K562 (cell line): ENCODE measurements around the gene HOXC12. TPM values are rescaled to one million over a fixed set of nuclear protein-coding genes. Genes with fewer than 3 reads are reported as not detected.

Experiments
- ATAC-seq: fragments of 200-7000 bp; cut with Tn5 transposase; 3 replicates; pipeline ENCODE4 v1.9.1; 2020; ENCODE audit warnings: moderate library complexity
- BruUV-seq: library from RNA; stranded (reverse); fragments of 400-500 nt; replicated peaks from 2 replicates; lab custom pipeline; 2021; lab: Mats Ljungman, UMichigan
- CTCF ChIA-PET: fragments of 300-600 bp; formaldehyde crosslinking; extraction: SDS; loops from one replicate; lab custom pipeline; 2021; ENCODE audit warnings: low intra/inter-chr PET ratio; lab: Yijun Ruan, JAX
- POLR2A ChIA-PET: fragments of 300-600, 350-650 bp; sonication (Branson Sonifier 250); formaldehyde crosslinking; extraction: SDS; loops from one replicate; lab custom pipeline; 2021; ENCODE audit warnings: antibody characterized with exemption, inconsistent platforms; lab: Yijun Ruan, JAX
- DNase-seq, 4 experiments: peaks; one replicate each; pipeline versions ENCODE4 v3.0.0 to v3.0.0-alpha.2; 2011 to 2018; ENCODE audit warnings: low spot score in 3 of 4, mixed read lengths in 3 of 4; ENCODE audit errors: extremely low read depth in 1 of 4
- FAIRE-seq: peaks from 2 replicates; lab custom pipeline; 2011; peaks lifted over from hg19 to GRCh38; lab: Jason Lieb, UNC
- H2AFZ ChIP-seq: 2 replicates; pipeline ENCODE4 v1.6.0; 2011; ENCODE audit warnings: low read depth, low read length, control low read depth, inconsistent platforms
- H3K27ac ChIP-seq: fragments of 200-600 bp; 3 replicates; pipeline ENCODE4 v1.8.0; 2011; ENCODE audit warnings: low read depth, mild to moderate bottlenecking, control low read depth, inconsistent platforms, low read length, moderate library complexity, mixed read lengths; ENCODE audit errors: extremely low read depth
- H3K27me3 ChIP-seq, 2 experiments: fragments of 300-600 bp in 1 of 2; 2 replicates in 1 of 2; 3 replicates in 1 of 2; pipeline versions ENCODE4 v1.6.0 to v1.8.0; 2011; ENCODE audit warnings: inconsistent platforms in 2 of 2, low read length in 2 of 2, mild to moderate bottlenecking in 1 of 2, mixed read lengths in 1 of 2, moderate library complexity in 1 of 2; ENCODE audit not compliant: control insufficient read depth in 2 of 2, insufficient read depth in 2 of 2
- H3K36me3 ChIP-seq: fragments of 300-600 bp; 3 replicates; pipeline ENCODE4 v1.8.0; 2011; ENCODE audit warnings: mild to moderate bottlenecking, low read length, inconsistent platforms; ENCODE audit not compliant: control insufficient read depth, insufficient read depth
- H3K4me1 ChIP-seq, 2 experiments: fragments of 200-600 bp in 1 of 2; replicated peaks in 1 of 2; 2 replicates in 1 of 2; 3 replicates in 1 of 2; pipeline versions ENCODE4 v1.5.1 to v1.8.0; 2011; ENCODE audit warnings: inconsistent platforms in 2 of 2, low read length in 2 of 2, mild to moderate bottlenecking in 1 of 2, mixed read lengths in 1 of 2, moderate library complexity in 1 of 2; ENCODE audit not compliant: control insufficient read depth in 2 of 2, insufficient read depth in 2 of 2
- H3K4me2 ChIP-seq: 2 replicates; pipeline ENCODE4 v1.6.1; 2011; ENCODE audit warnings: low read length, control low read depth, inconsistent platforms, mixed read lengths; ENCODE audit not compliant: insufficient read depth
- H3K4me3 ChIP-seq: fragments of 200-600 bp; sonication (generic), shearing (Covaris generic); 2 replicates; pipeline ENCODE4 v1.5.1; 2016; ENCODE audit warnings: control low read depth, inconsistent platforms
- H3K79me2 ChIP-seq: fragments of 200-600 bp; 3 replicates; pipeline ENCODE4 v1.8.0; 2011; ENCODE audit warnings: low read length, inconsistent platforms; ENCODE audit not compliant: control insufficient read depth, insufficient read depth
- H3K9ac ChIP-seq, 2 experiments: 2 replicates each; pipeline versions ENCODE4 v1.6.0 to v1.6.1; 2011; ENCODE audit warnings: low read depth in 2 of 2, low read length in 2 of 2, control low read depth in 1 of 2, inconsistent platforms in 1 of 2, mild to moderate bottlenecking in 1 of 2, mixed read lengths in 1 of 2; ENCODE audit not compliant: insufficient read depth in 1 of 2
- H3K9me1 ChIP-seq: one replicate; pipeline ENCODE4 v1.6.0; 2011; ENCODE audit warnings: inconsistent platforms, mild to moderate bottlenecking, low read length, moderate library complexity; ENCODE audit not compliant: control insufficient read depth, insufficient read depth
- H3K9me3 ChIP-seq: replicated peaks from 2 replicates; pipeline ENCODE4 v1.5.1; 2011; ENCODE audit warnings: low read depth, low read length, inconsistent platforms; ENCODE audit not compliant: control insufficient read depth, insufficient read depth
- H4K20me1 ChIP-seq: replicated peaks from 2 replicates; pipeline ENCODE4 v1.6.1; 2011; ENCODE audit warnings: low read length, inconsistent platforms, mixed read lengths; ENCODE audit not compliant: control insufficient read depth, insufficient read depth
- ELF1 ChIP-seq: fragments of 200-800 bp; sonication (Bioruptor generic); IDR thresholded peaks from 2 replicates; pipeline ENCODE4 v1.6.1; 2016; ENCODE audit warnings: missing genetic modification characterization, missing compliant biosample characterization
- POLR3A ChIP-seq: IDR thresholded peaks from 2 replicates; pipeline ENCODE4 v1.6.1; 2011; ENCODE audit warnings: borderline replicate concordance, mild to moderate bottlenecking, moderate library complexity; ENCODE audit not compliant: insufficient read length, insufficient read depth; ENCODE audit errors: extremely low read depth
- WGBS: fragments of 100-300 bp; shearing (Covaris generic); methylation state at CpG from one replicate; pipeline ENCODE4 v1.1.6; 2016; ENCODE audit warnings: low coverage, mixed read lengths; ENCODE audit not compliant: insufficient coverage; ENCODE audit errors: missing lambda C conversion rate; 5-methylcytosine and 5-hydroxymethylcytosine counted together
- in situ Hi-C: fragments of 300-500 bp; cut with MboI; formaldehyde crosslinking; loops from 4 replicates; pipeline ENCODE4 v1.15.0; 2018; ENCODE audit warnings: inconsistent platforms, mixed read lengths
- intact Hi-C: fragments of 100-400 bp; cut with micrococcal nuclease; formaldehyde crosslinking; loops from 2 replicates; pipeline ENCODE4 v1.14.2; 2022
- polyA plus RNA-seq, 8 experiments: library from polyadenylated mRNA; depleted of rRNA in 4 of 8; stranded (reverse) in 5 of 8; unstranded in 3 of 8; fragments of >200 nt; fragmentation: Nextera tagmentation in 2 of 8; fragmentation: Illumina TruSeq in 1 of 8; extraction: Ambion mirVana in 2 of 8; extraction: Trizol in 1 of 8; gene quantifications; 2 replicates each; pipeline versions ENCODE4 v1.2.1 to v1.2.3, GENCODE V29; 2011 to 2014; ENCODE audit warnings: inconsistent platforms in 1 of 8, missing spikeins in 1 of 8
- total RNA-seq, 7 experiments: library from RNA; depleted of rRNA in 6 of 7; stranded (reverse); fragments of >200 nt in 6 of 7; fragmentation: Illumina TruSeq in 2 of 7; extraction: Trizol in 2 of 7; gene quantifications; 2 replicates each; pipeline versions ENCODE4 v1.2.1 to v1.2.3, GENCODE V29; 2011 to 2021; ENCODE audit warnings: low replicate concordance in 1 of 7

Gene HOXC12
- total and polyA plus RNA-seq, 9 of the 15 experiments (the other 6 are each of a cell fraction or from before 2014, with no cell fraction given), result 0.04 to 0.36 (median 0.11) TPM; not detected in 1

DNA sequence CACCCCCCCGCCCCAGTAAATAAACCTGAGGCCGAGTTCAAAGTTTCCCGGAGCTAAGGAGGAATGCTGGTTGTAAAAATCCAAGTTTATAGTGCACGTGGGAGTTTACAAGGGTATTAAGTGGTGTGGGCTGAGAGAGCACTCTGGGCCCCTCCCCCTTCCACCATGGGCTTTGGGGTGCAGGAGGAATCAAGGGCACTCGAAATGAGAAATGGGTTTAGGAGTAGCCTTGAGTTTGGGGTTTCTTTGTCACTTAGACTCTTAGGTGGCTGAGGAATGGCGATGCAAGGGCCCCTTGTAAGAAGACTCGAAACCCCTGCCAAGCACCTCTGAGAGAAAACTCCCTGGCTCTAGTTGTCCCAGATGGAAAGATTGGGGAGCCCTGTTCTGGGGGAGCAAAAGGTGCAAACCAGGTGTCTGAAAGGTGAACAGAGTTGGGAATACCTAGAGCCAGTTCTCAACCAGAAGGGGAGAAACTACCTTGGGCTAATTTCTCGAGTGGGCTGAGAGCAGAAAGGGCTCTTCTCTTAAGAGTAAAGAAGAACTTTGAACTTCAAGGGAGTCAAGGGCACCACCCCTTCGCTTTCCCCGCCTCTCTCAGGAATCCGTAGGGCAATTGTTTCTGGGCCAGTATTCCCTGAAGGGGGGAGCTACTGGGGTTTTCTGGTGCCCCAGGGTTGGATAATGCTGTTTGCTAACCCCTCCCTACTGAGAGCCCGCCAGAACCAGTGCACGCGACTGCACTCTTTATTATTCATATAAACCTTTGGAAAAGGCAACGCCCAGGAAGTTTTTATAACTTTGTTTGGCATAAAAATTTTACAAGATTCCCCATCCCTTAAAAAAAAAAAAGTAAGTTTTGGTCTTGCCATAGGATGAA is 24.0 kb downstream of the HOXC12 start:
- WGBS, result 13% methylated on average over 15 of the region's 15 CpGs
- 0 out of 2 replicates have a peak, but pooled peaks have one; percentile 3 for TF ChIP-seq ELF1 (tag)
- TF ChIP-seq POLR3A, result no peak
- BruUV-seq, result no TSS peak
- in situ Hi-C loops (no loop called here), intact Hi-C loops (no loop called here)
- H3K9me3 ChIP-seq, result no peaks in the 10 kb centered on the region
- peaks cover 2 to 21% of the 10 kb centered on the region in 2 experiments; a peak in 2 of 5 replicates for H3K4me1 ChIP-seq
- no peaks in the 10 kb centered on the region for H3K36me3 ChIP-seq
- H3K9ac ChIP-seq, result no peak overlapping the region
- H3K9me1 ChIP-seq, result no peaks in the 10 kb centered on the region
- ChIA-PET CTCF (interaction anchor here (0.6 kb wide), 1 partner anchor 186 kb away, joined by 3 read pairs; no protein-coding TSS in a partner anchor), POLR2A (no interaction called here)
- no peaks in the 10 kb centered on the region for H3K79me2 ChIP-seq
- no peak overlapping the region for H3K27ac ChIP-seq
- no peak overlapping the region for H3K4me3 ChIP-seq
- H4K20me1 ChIP-seq, result no peaks in the 10 kb centered on the region; the same call in 1 of the 2 replicates
- H3K4me2 ChIP-seq, result no peak overlapping the region
- no peak for DNase-seq
- H3K27me3 ChIP-seq, result peaks cover 37 to 51% of the 10 kb centered on the region in 2 experiments
- FAIRE-seq, result no peak
- ATAC-seq, result no peak
- H2AFZ ChIP-seq, result peak overlapping the region; percentile 32; the same call in 1 of the 2 replicates
